CD8-positive, alpha-beta memory T cell (primary cell): ENCODE results near the gene ZSCAN31. TPM values are rescaled to one million over a fixed set of nuclear protein-coding genes. Genes with fewer than 3 reads are reported as not detected.
"Not testable (repeated sequence)": the region's sequence is repeated elsewhere in the genome, so short reads cannot be mapped to it uniquely, and the experiment has no call there.

ENCODE experiments used
- CTCF ChIA-PET: fragments of 350-600 bp; sonication (Branson Sonifier 250); formaldehyde crosslinking; loops from one replicate; lab custom pipeline; 2021; ENCODE audit warnings: antibody characterized with exemption; lab: Charles Lee
- POLR2A ChIA-PET: fragments of 350-600 bp; sonication (Branson Sonifier 250); formaldehyde crosslinking; loops from one replicate; lab custom pipeline; 2021; ENCODE audit warnings: antibody characterized with exemption; lab: Charles Lee
- DNase-seq, 5 donors: peaks; one replicate each; pipeline versions ENCODE4 v3.0.0 to v3.0.0-alpha.2; 2020 to 2022; ENCODE audit warnings: mixed read lengths in 1 of 5
- H3K27ac ChIP-seq: one replicate; pipeline ENCODE4 v1.7.0; 2013; ENCODE audit warnings: low read depth, mild to moderate bottlenecking, low read length, moderate library complexity
- H3K27me3 ChIP-seq: 2 replicates; pipeline ENCODE4 v1.7.0; 2013; ENCODE audit warnings: low read length, mild to moderate bottlenecking; ENCODE audit not compliant: insufficient read depth, poor library complexity, severe bottlenecking
- H3K36me3 ChIP-seq: 2 replicates; pipeline ENCODE4 v1.7.0; 2013; ENCODE audit warnings: mild to moderate bottlenecking, low read length, moderate library complexity; ENCODE audit not compliant: insufficient read depth
- H3K4me1 ChIP-seq: 2 replicates; pipeline ENCODE4 v1.7.0; 2013; ENCODE audit warnings: mild to moderate bottlenecking, low read length, moderate library complexity; ENCODE audit not compliant: insufficient read depth
- H3K4me3 ChIP-seq: 2 replicates; pipeline ENCODE4 v1.7.0; 2013; ENCODE audit warnings: mild to moderate bottlenecking, low read length
- H3K9me3 ChIP-seq: 2 replicates; pipeline ENCODE4 v1.7.0; 2013; ENCODE audit warnings: mild to moderate bottlenecking, low read length
- H3K27ac Mint-ChIP-seq, 8 donors: one replicate each; pipeline ENCODE4 v1.8.0; 2020 to 2021; ENCODE audit warnings: mixed read lengths in 8 of 8, mild to moderate bottlenecking in 6 of 8, inconsistent platforms in 3 of 8, moderate library complexity in 3 of 8
- H3K27me3 Mint-ChIP-seq, 2 donors: one replicate each; pipeline ENCODE4 v1.8.0; 2020 to 2021; ENCODE audit warnings: mixed read lengths in 2 of 2, mild to moderate bottlenecking in 1 of 2, moderate library complexity in 1 of 2
- H3K36me3 Mint-ChIP-seq, 3 donors: one replicate each; pipeline ENCODE4 v1.8.0; 2020 to 2021; ENCODE audit warnings: mixed read lengths in 3 of 3, inconsistent platforms in 1 of 3, mild to moderate bottlenecking in 1 of 3
- H3K4me1 Mint-ChIP-seq, 3 donors: one replicate each; pipeline ENCODE4 v1.8.0; 2020 to 2021; ENCODE audit warnings: mixed read lengths in 3 of 3, inconsistent platforms in 1 of 3, mild to moderate bottlenecking in 1 of 3
- H3K4me3 Mint-ChIP-seq, 7 donors: one replicate each; pipeline ENCODE4 v1.8.0; 2020 to 2021; ENCODE audit warnings: mixed read lengths in 7 of 7, mild to moderate bottlenecking in 6 of 7, moderate library complexity in 4 of 7, inconsistent platforms in 2 of 7
- H3K9me3 Mint-ChIP-seq, 5 donors: one replicate each; pipeline ENCODE4 v1.8.0; 2020 to 2022; ENCODE audit warnings: mixed read lengths in 5 of 5, mild to moderate bottlenecking in 3 of 5, moderate library complexity in 2 of 5, inconsistent platforms in 1 of 5
- polyA plus RNA-seq: library from polyadenylated mRNA; unstranded; fragments of 300-500 nt; fragmentation: Illumina TruSeq; gene quantifications from one replicate; pipeline ENCODE4 v1.2.3, GENCODE V29; 2021
- total RNA-seq, 2 experiments: library from RNA; stranded (reverse); gene quantifications; one replicate each; pipeline ENCODE4 v1.2.3, GENCODE V29; 2021

The ZSCAN31 gene
- total and polyA plus RNA-seq, 3 experiments from 2014 or later: 0.72 to 2.6 (median 1.1) TPM

DNA sequence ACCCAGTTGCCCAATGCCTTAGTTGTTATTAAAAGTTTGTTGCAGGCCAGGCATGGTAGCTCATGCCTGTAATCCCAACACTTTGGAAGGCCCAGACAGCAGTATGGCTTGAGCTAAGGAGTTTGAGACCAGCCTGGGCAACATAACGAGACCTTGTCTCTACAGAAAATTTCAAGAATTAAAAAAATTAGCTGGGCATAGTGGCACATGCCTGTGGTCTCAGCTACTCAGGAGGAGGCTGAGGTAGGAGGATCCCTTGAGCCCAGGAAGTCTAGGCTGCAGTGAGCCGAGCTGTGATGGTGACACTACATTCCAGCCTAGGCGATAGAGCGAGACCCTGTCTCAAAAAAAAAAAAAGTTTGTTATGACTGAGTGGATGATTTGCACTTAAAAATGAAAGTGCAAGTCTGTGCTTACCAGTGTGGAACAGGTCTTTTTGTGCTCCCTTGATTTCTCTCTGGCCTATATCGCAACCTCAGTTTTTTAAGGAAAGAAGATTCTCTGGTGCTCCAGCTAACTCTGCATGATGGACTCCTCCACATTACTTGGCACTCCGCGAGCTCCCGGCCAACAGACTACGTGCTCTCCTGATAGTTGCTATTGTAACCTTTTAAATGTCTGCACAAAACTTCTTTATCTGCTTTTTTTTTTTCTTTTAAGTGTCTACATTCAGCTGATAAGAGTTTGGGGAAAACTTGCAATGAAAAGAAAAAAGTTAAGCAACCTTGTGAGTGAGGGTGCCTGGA, 35.9 kb upstream of the ZSCAN31 start:
- Histone ChIP-seq H3K4me3 (no peak overlapping the region), H3K4me1 (no peaks in the 10 kb centered on the region), H3K9me3 (no peaks in the 10 kb centered on the region), H3K27me3 (no peaks in the 10 kb centered on the region), H3K27ac (no peak overlapping the region), H3K36me3 (no peaks in the 10 kb centered on the region)
- Mint-ChIP-seq H3K4me3 (no peak overlapping the region), H3K27ac (peak overlapping the region in 1 of 8 donors; percentile 47), H3K4me1 (no peaks in the 10 kb centered on the region), H3K27me3 (no peaks in the 10 kb centered on the region), H3K9me3 (no peaks in the 10 kb centered on the region), H3K36me3 (peaks cover 0 to 14% (median 3%) of the 10 kb centered on the region in 3 donors)
- ChIA-PET CTCF (interaction anchor here (1.0 to 1.1 kb wide), 2 partner anchors 11 to 16 kb away, joined by 3 read pairs; no protein-coding TSS in a partner anchor), POLR2A (no interaction called here)
- DNase-seq: no peak

DNA sequence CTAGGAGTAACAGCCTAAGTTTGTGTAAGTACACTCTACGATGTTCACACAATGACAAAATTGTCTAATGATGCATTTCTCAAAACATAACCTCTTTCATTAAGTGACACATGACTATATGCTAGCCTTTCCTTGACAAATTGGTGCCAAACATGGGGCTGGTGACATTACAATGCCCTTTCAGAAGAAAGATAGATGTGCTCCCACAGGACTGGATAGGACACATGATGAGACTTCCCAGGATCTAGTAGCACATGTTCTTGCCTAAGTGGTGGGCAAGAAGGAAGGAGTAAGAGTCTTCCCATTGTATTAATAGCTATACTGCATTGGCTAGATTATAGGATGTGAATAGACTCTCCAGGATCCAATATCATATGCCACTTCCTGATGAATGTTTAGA, 35.3 kb upstream of the ZSCAN31 start:
- no peaks in the 10 kb centered on the region for H3K4me1 Mint-ChIP-seq
- POLR2A ChIA-PET: no interaction called here
- no peak overlapping the region for H3K27ac ChIP-seq
- no peak for DNase-seq
- H3K4me1 ChIP-seq: no peaks in the 10 kb centered on the region
- no peaks in the 10 kb centered on the region for H3K27me3 ChIP-seq
- no peaks in the 10 kb centered on the region for H3K36me3 ChIP-seq
- CTCF ChIA-PET: no interaction called here
- no peaks in the 10 kb centered on the region for H3K27me3 Mint-ChIP-seq
- H3K9me3 Mint-ChIP-seq: no peaks in the 10 kb centered on the region
- H3K27ac Mint-ChIP-seq: no peak overlapping the region
- peaks cover 0 to 19% (median 5%) of the 10 kb centered on the region in 3 donors for H3K36me3 Mint-ChIP-seq
- no peak overlapping the region for H3K4me3 ChIP-seq
- no peaks in the 10 kb centered on the region for H3K9me3 ChIP-seq
- no peak overlapping the region for H3K4me3 Mint-ChIP-seq

GRCh38 chr6:28370440-28370839, 34.5 kb upstream of the ZSCAN31 start:
- Mint-ChIP-seq H3K27me3 (no peaks in the 10 kb centered on the region), H3K4me3 (no peak overlapping the region), H3K9me3 (no peaks in the 10 kb centered on the region), H3K27ac (no peak overlapping the region), H3K36me3 (peaks cover 0 to 24% (median 5%) of the 10 kb centered on the region in 3 donors), H3K4me1 (no peaks in the 10 kb centered on the region)
- Histone ChIP-seq H3K36me3 (peaks cover 6% of the 10 kb centered on the region), H3K4me3 (no peak overlapping the region), H3K27me3 (no peaks in the 10 kb centered on the region), H3K9me3 (no peaks in the 10 kb centered on the region), H3K27ac (no peak overlapping the region), H3K4me1 (no peaks in the 10 kb centered on the region)
- ChIA-PET POLR2A (no interaction called here), CTCF (interaction anchor here (0.9 kb wide), 1 partner anchor 15 kb away, joined by 3 read pairs; no protein-coding TSS in a partner anchor)
- no peak for DNase-seq

DNA sequence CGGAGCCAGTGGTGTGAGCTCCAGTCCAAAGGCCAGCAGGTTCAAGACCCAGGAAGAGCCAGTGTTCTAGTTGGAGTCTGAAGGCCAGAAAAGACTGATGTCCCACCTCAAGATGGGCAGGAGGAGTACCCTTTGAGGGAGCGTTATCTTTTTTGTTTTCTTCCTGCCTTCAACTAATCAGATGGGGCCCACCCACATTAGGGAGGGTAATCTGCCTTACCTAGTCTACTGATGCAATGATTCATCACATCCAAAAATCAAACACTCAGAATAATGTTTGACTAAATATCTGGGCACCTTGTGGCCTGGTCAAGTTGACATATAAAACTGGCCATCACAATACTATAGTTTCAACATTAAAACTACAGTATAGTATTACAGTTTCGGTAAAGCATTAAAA, 33.5 kb upstream of the ZSCAN31 start:
- ChIA-PET POLR2A (no interaction called here), CTCF (no interaction called here)
- H3K27me3 Mint-ChIP-seq: no peaks in the 10 kb centered on the region
- Histone ChIP-seq H3K4me1 (no peaks in the 10 kb centered on the region), H3K4me3 (no peak overlapping the region), H3K27ac (no peak overlapping the region), H3K9me3 (no peaks in the 10 kb centered on the region), H3K27me3 (no peaks in the 10 kb centered on the region), H3K36me3 (peaks cover 12% of the 10 kb centered on the region)
- peak overlapping the region in 1 of 8 donors; percentile 5 for H3K27ac Mint-ChIP-seq
- no peaks in the 10 kb centered on the region for H3K4me1 Mint-ChIP-seq
- H3K36me3 Mint-ChIP-seq: peaks cover 0 to 30% (median 11%) of the 10 kb centered on the region in 3 donors
- H3K4me3 Mint-ChIP-seq: no peak overlapping the region
- no peak for DNase-seq
- no peaks in the 10 kb centered on the region for H3K9me3 Mint-ChIP-seq

DNA sequence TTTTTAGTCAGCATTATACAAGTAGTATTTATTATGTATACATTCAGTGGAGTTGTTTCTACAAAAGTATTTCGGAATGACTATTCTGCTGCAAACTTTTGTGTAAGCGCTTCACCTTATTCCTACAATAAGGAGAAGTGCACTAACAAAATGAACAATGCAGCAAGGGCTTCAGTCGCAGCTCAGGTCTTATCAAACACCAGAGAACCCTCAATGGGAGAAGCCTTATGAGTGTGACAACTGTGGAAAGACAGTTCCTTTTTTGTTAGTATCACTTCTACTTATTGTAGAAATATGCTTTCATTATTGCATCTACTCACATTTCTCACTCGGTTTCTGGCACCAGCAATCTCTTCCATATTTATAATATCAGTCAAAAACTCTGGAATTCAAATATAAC, 32.6 kb upstream of the ZSCAN31 start:
- H3K4me1 Mint-ChIP-seq: no peaks in the 10 kb centered on the region

GRCh38 chr6:28365590-28365989, 29.6 kb upstream of the ZSCAN31 start:
- H3K4me3 ChIP-seq, H3K4me3 Mint-ChIP-seq, H3K9me3 ChIP-seq, H3K27me3 ChIP-seq, H3K27ac ChIP-seq, POLR2A ChIA-PET, H3K4me1 ChIP-seq, H3K4me1 Mint-ChIP-seq, DNase-seq, CTCF ChIA-PET, H3K27me3 Mint-ChIP-seq, H3K9me3 Mint-ChIP-seq: not testable (repeated sequence)
- Mint-ChIP-seq H3K27ac (peak overlapping the region in 1 of 8 donors; percentile 35), H3K36me3 (peaks cover 0 to 60% (median 15%) of the 10 kb centered on the region in 3 donors)
- H3K36me3 ChIP-seq: peaks cover 12% of the 10 kb centered on the region

More for the DNA sequence above, 32.6 kb upstream of the ZSCAN31 start:
- H3K4me1 ChIP-seq: no peaks in the 10 kb centered on the region
- H3K9me3 Mint-ChIP-seq: no peaks in the 10 kb centered on the region
- no peaks in the 10 kb centered on the region for H3K27me3 Mint-ChIP-seq
- no peak overlapping the region for H3K4me3 Mint-ChIP-seq
- peak overlapping the region in 1 of 8 donors; percentile 71 for H3K27ac Mint-ChIP-seq
- peaks cover 12% of the 10 kb centered on the region for H3K36me3 ChIP-seq
- H3K27me3 ChIP-seq: no peaks in the 10 kb centered on the region
- DNase-seq: no peak
- H3K36me3 Mint-ChIP-seq: peaks cover 0 to 39% (median 12%) of the 10 kb centered on the region in 3 donors
- no peak overlapping the region for H3K4me3 ChIP-seq
- H3K9me3 ChIP-seq: no peaks in the 10 kb centered on the region
- POLR2A ChIA-PET: no interaction called here
- CTCF ChIA-PET: no interaction called here
- H3K27ac ChIP-seq: no peak overlapping the region

DNA sequence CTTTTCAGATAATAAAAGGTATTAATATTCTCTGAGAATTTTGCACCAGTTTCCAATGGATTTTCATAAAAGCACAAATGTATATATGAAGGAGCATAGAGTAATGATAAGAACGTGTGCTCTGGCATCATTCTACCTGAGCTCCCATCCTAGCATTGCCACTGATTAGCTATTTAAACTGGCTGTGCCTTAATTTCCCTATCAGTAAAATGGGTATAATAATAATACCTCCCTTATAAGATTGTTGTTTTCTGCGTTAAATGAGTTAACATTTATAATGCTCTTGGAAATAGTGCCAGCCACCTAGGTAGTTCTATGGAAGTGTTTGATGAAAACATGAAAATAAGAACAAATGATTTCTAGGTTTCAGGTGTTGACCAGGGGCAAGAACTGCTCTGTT, 25.0 kb upstream of the ZSCAN31 start:
- DNase-seq: no peak
- Histone ChIP-seq H3K27me3 (no peaks in the 10 kb centered on the region), H3K9me3 (no peaks in the 10 kb centered on the region), H3K4me3 (no peak overlapping the region), H3K27ac (no peak overlapping the region), H3K4me1 (peaks cover 6% of the 10 kb centered on the region), H3K36me3 (peaks cover 11% of the 10 kb centered on the region)
- Mint-ChIP-seq H3K9me3 (no peaks in the 10 kb centered on the region), H3K4me3 (no peak overlapping the region), H3K4me1 (peaks cover 3 to 7% (median 4%) of the 10 kb centered on the region in 3 donors), H3K27ac (no peak overlapping the region), H3K27me3 (no peaks in the 10 kb centered on the region), H3K36me3 (peaks cover 0 to 53% (median 13%) of the 10 kb centered on the region in 3 donors)
- ChIA-PET POLR2A (no interaction called here), CTCF (interaction anchor here (0.6 to 1.2 kb wide), 3 partner anchors 11 to 256 kb away, joined by 3 read pairs; no protein-coding TSS in a partner anchor)

GRCh38 chr6:28359562-28359961, 23.6 kb upstream of the ZSCAN31 start:
- H3K36me3 ChIP-seq, H3K27me3 Mint-ChIP-seq, H3K9me3 ChIP-seq, H3K4me3 Mint-ChIP-seq, POLR2A ChIA-PET, H3K4me3 ChIP-seq, H3K27me3 ChIP-seq, CTCF ChIA-PET, DNase-seq, H3K27ac Mint-ChIP-seq, H3K27ac ChIP-seq, H3K9me3 Mint-ChIP-seq: not testable (repeated sequence)
- peaks cover 0 to 42% (median 8%) of the 10 kb centered on the region in 3 donors for H3K36me3 Mint-ChIP-seq
- peaks cover 10 to 18% (median 13%) of the 10 kb centered on the region in 3 donors for H3K4me1 Mint-ChIP-seq
- peaks cover 14% of the 10 kb centered on the region for H3K4me1 ChIP-seq
